HG03378 (cell line): Measurements from ENCODE around the gene SEZ6.

ENCODE experiments used
- ATAC-seq: cut with Tn5 transposase; IDR thresholded peaks from one replicate; pipeline ENCODE4 v1.9.1; 2021; ENCODE audit warnings: mild to moderate bottlenecking, moderate library complexity; ENCODE audit not compliant: unreplicated experiment

SEZ6 gene

GRCh38 chr17:28907709-28908475 is 97.9 kb downstream of the SEZ6 start:
- no peak for ATAC-seq

- no peak for ATAC-seq
These were observed 99.0 kb downstream of the SEZ6 start for GRCh38 chr17:28906706-28907438.

GRCh38 chr17:28906276-28906675 is 99.6 kb downstream of the SEZ6 start:
- no peak for ATAC-seq
